Measurements from ENCODE around the gene TRNAU1AP.
"Not testable (repeated sequence)": the region's sequence is repeated elsewhere in the genome, so short reads cannot be mapped to it uniquely, and the experiment has no call there.

- not testable (repeated sequence) for TF ChIP-seq EZH2 (IDR thresholded peaks at IDR 0.05; ENCODE audit: low read length, missing control alignments)
- TF ChIP-seq, protein P1, sequence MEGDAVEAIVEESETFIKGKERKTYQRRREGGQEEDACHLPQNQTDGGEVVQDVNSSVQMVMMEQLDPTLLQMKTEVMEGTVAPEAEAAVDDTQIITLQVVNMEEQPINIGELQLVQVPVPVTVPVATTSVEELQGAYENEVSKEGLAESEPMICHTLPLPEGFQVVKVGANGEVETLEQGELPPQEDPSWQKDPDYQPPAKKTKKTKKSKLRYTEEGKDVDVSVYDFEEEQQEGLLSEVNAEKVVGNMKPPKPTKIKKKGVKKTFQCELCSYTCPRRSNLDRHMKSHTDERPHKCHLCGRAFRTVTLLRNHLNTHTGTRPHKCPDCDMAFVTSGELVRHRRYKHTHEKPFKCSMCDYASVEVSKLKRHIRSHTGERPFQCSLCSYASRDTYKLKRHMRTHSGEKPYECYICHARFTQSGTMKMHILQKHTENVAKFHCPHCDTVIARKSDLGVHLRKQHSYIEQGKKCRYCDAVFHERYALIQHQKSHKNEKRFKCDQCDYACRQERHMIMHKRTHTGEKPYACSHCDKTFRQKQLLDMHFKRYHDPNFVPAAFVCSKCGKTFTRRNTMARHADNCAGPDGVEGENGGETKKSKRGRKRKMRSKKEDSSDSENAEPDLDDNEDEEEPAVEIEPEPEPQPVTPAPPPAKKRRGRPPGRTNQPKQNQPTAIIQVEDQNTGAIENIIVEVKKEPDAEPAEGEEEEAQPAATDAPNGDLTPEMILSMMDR (conservative IDR thresholded peaks at IDR 0.05 in 1 of 2, IDR thresholded peaks at IDR 0.05 in 1 of 2; ENCODE audit: low read depth in 1 of 2, low read length in 2 of 2): not testable (repeated sequence)
Observed at GRCh38 chr1:28520796-28521195, 32.1 kb upstream of the TRNAU1AP start.

All from fibroblast of lung (primary cell).